Fibroblast of skin of scalp (primary cell): ENCODE measurements around the gene FAAP100.

Experiments used
- DNase-seq: peaks from one replicate; pipeline ENCODE4 v3.0.0-alpha.2; 2013

Gene FAAP100

DNA sequence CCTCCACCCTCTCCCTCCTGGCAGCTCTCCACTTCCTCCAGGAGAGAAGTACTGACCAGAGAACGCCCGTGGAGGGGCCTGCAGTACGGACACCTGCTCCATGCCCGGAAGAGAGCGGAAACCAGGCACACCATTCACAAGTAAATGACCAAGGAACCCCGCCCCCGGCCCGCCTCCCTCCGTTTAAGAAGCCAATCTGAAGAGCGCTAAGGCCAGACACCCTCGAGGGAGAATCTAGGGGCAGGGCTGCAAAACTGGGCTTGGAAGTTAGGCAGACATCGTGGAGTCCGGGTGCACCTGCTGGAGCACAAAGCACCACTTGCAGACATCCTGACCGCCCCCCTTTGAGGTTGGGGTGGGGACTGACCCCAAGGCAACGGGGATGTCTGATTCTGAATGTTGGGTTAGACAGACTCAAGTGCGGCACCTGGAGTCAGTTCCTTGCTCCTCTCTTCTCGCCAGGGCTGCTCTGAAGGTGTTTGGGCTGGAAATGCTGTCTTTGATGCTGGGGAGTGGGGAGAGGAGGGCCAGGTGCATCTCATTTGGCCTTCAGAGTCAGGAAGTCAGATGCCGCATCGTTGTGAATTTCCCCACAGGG lies 964 bp upstream of the FAAP100 start:
- DNase-seq: peak; percentile 78

DNA sequence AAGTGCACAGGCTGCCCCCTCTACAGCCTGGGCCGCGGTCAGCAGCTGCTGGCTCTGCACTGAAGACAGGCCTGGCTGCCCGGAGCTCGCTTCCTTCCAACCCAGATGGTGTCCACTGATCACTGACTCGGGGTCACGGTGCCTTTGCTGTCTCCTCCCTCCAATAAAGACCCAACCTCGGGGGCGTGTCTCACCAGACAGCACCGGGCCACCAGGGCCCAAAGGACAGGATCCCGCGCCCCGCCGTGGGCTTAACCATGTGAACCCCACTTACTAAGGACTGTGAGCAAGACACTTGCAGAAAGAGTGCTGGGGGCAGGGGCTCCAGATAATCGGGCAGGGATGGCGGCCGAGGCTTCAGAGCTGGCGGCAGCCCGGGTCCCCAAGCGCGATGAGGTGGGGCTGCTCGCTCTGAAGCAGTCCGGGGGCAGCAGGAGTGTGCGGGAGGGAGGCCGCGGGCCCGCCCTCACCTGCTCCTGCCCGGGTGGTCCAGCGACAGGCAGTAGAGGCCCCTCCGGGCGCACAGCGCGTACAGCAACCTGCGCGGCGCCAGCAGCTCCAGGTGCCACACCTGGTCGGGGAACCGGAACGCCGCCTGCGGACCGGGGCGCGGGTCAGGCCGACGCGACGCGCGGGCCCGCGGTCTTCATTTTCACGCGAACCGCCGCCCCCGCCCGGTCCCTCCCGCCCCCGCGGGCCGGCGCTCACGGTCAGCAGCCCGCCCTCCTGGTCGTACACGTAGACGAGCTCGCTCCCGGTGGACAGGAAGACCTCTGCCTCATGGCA lies 502 bp downstream of the FAAP100 start:
- DNase-seq: no peak

DNA sequence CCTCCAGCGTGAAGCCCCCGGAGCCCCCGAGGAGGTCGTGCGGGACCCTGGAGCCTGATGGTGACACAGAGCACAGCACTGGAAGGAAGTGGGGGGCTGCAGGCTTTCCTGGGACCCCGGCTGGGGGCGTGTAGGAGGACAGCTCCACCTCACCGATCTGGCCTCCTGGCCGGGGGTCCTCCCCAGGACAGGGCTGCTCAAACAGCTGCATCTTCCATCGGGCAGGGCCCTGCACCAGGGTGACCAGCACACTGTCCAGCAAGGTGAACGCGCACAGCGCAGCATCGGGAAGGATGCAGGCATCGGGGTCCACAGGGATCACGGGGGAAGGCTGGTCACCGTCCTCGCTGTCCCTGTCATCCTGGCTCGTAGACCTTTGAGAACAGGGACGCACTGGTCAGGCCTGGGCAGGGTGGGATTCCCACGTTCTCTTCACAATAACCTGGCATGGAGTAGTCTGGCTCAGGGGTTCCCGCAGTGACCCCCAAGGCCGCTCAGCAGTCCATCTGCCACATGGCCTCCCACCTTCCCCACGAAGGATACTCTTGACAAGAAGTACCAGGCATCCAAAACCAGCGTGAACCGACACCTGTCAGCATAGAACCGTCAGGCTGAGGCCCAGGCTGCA lies 1.2 kb downstream of the FAAP100 start:
- DNase-seq: no peak

DNA sequence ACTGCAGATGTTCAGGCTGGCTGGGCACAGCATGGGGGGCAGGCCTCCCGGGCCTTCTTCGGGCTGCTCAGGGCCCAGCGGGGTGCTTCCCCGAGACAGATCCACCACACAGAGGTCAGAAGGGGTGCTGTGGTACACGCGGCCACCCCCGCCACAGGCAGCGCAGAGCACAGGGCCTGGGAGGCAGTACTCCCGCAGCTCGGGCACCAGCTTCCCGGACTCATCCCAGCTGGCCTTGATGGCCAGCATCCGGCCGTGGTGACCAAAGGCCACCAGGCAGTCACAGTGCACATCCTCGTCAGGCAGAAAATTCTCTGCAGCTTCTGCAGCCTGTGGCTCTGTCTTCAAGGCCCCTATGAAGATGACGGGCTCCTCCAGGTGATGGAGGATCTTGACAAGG lies 1.9 kb downstream of the FAAP100 start:
- DNase-seq: no peak

DNA sequence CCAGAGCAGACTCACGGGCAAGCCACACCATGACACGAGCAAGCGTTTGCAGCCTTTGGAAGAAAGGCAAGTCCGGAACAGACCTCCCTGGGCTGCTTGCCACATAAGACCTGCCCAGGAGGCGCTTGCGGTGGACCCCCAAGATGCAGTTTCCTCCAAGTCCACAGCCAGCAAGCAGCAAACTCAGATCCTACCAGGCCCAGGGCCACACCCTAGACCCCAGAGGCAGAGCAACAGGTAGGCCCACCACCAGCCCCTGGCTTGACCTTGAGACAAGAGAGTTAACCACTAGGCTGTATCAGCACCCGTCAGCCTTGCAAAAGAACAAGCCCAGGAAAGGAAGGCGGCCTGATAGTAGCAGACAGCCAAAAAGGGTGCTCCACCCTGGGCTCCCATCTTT lies 2.3 kb downstream of the FAAP100 start:
- DNase-seq: no peak

DNA sequence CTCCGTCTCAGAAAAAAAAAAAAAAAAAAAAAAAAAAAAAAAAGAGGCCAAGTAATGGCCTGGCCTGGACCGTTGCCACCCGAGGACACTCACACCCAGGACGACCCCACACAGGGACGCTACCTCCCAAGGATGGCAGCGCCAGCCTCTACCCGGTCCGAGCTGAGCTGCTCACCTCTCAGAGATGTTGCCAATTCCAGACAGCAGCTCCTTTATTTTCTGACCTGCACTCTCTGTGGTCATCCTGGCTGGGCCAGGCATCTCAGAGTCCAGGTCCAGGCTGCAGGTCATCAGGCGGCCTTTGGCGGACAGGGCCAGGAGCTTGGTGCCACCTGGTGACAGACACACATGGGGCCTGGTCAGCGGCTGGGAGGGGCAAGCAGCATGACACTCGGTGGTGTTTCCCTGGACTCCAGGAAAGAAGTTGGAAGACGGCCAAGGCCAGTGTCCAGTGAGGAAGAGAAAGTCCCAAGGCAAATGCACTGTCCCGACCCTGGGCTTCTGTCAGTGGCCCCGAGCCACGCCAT lies 3.1 kb downstream of the FAAP100 start:
- no peak for DNase-seq

DNA sequence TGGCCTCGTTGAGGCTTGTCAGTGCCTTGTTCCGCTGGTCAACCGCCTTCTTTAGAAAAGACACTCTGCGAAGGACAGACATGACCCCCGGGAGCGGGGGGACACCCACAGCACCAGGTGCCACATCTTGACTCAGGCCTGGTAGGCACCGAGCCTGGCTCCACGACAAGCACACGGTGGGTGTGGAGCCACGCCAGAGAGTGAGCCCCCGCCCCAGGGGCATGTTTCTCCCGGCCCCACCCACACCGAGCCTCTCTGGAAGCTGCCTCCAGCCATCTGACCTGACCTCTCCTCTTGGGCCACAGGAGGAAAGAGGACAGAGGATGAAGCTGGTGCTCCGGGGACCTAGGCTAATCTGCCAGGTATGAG lies 4.6 kb downstream of the FAAP100 start:
- no peak for DNase-seq

DNA sequence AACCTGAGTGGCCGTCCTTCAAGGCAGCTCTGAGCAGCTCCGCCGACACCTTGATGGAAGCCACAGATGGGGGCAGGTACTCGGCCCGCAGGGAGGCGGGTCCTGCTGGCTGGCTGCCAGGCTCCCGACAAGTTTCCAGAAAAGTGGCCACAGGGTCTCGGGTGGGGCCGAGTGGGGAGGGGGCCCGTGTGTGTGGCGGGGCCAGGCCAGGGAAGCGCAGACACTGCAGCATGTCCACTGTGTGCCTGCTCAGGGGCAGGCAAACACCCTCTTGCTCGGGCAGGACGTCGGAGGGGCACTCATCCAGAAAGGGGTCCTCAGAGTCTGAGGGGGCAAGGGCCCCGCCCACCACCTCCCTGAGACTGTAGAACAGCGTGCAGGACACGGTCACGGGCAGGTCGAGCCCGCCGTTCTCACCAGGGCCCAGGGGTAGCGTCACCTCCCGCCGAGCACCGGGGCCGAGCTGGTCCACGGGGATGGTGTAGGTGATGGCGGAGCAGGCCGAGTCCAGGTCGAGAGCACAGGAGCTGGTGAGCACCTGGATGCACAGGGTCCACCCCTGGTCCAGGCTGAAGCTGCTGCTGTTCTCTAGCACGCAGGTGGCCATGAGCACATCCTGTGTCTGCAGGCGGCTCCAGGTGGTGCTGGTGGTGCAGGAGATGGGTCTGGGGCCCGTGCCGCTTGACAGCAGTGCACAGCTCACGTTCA lies 5.1 kb downstream of the FAAP100 start:
- no peak for DNase-seq

DNA sequence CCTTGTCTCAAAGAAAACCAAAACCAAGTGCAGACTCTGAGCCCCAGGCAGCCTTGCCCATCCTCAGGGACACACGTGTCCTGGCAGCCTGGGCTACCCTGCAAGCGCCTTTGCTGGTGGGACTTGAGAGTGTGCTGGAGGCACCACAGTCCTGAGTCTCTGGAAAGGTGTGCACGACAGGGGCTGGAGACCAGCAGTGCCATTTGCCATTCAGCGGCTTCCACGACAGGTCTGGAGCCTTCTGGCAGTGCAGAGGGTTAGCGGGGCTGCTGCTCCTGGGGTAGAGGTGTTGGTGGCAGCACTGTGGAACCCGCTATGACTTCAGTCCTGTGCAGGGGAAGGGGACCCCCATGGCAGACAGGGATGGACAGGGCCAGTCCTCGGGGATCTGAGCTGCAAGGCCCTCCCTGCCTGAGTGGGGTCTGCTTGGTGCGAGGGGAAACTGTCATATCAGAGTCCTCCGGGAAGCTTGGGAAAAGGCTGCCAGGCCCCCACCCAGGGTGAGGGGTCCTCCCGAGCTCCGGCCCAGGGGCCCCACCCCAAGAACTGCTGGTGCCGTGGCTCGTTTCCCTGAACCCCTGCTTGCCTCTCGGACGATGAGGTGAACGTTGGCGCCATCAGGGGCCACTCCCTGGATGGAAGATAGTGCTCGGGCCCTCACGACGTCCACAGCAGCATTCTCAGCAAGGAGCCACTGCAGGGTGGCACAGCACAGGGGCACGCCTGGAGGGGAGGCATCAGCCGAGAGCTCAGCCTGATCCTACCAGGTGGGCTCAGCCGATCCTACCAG lies 6.8 kb downstream of the FAAP100 start:
- no peak for DNase-seq

DNA sequence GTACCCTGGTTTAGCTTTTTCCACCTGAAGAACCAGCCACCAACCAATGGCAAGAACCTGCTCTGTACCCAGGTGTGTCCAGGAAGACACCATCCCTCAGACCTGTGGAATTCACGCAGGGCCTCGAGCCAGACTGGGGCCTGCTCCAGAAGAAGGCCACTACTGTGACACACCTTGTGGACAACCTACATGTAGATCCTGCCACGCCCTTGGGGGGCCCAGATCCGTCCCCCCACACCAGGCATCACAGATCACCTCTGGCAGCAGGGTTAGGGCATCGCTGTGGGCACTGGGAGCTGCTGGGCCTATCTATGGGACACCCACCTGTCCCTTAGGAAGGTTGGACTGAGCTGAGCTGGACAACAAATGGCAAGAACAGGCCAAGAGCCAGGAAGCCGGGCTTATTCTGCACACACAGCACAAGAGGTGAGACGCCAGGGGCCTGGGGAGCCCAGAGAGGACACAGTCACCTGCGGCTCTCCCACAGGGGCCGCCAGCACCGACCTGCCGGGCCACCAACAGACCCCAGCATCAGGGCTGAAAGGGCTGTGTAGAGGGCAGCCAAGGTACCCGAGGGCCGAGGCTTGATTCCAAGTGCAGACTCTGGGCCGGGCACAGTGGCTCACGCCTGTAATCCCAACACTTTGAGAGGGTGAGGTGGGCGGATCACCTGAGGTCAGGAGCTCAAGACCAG lies 7.7 kb downstream of the FAAP100 start:
- no peak for DNase-seq

DNA sequence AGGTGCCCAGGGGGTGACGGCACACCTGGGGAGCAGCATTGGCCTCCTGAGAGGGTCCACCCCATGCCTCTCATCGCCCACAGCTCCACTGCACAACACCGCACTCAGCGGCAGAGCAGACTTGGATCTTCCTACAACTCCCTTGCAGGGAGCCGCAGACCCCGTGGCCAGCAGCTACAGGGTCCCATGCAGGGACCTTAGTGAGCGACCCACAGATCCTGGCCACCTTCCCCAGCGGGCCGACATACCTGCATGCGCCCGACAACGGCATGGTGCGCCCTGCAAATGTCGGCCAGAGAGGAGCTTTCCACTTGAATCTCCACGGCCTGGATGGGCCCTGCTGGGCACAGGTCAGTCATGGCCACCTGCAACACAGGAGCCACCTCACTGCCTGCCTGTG lies 8.4 kb downstream of the FAAP100 start:
- DNase-seq: no peak

DNA sequence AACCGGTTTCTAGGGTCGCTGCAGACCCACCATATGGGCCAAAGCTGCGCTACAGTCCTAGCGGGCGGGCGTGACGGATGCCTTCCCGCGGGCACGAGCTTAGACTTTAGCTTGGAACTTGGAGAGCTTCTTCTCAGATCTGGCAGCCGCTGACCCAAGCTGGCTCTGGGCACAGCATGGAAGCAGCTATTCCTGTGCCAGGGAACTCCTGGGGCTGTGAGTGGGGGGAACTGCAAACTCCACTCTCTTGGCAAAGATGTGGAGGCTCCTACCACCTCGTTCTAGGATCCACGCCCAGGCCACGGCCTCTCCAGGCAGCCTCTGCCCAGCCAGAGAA lies 8.8 kb downstream of the FAAP100 start:
- DNase-seq: no peak

DNA sequence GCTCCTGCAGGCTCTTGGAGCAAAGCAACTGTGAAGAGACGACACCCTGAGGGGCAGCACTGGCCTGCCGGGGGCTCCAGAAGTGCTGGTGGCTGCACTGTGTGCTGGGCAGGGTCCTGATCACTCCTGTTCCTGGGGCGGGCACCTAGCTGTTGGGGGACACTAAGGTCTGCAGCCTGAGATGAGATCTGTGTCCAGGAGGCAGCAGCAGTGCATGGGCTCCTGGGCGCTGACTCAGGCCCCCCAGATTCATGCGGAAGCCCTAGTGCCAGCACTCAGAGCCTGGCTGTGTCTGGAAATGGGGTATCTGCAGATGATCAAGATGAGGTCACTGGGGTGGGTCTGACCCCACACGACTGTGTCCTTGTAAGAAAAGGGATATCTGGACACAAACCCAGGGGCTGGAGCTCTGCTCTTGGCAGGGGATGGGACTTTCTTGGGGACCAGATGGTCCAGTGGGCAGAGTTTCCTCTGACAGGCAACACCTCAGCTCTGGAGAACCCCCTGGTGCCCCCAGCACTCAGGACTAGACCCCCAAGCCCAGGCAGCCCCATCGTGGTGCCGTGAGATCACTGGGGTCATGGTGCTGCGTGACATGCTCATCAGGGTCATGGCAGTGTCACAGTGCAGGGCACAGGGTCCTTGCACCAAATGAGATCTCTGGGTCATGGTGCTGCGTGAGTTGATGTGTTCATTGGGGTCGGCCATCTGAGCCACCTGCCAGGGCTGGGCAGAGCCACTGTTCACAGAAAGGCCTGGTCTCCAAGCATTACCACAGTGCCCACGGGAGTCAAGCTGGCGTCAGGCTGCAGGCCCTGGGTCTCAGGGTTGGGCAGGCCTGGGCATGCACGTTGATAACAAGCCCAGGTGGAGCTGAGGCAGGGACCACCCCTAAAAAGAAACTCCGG lies 9.5 kb downstream of the FAAP100 start:
- no peak for DNase-seq

DNA sequence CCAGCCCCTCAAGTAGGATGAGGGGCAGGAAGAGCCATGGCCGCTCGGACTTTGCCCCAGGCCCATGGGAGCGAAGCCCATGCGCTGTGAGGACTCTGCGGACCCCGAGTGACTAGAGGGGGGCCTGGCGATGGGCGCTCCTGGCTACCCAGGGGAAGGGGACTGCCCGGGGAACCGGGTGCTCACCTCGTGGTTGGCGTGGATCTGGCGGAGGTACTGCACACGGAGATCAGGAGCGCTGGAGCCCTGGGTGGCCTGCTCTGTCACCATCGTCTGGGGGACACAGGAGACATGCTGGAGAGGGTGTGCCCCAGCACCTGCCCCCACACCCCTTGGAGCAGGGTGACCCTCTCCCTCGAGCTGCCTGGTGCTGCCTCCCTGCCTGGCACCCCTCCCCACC lies 11.0 kb downstream of the FAAP100 start:
- DNase-seq: no peak

DNA sequence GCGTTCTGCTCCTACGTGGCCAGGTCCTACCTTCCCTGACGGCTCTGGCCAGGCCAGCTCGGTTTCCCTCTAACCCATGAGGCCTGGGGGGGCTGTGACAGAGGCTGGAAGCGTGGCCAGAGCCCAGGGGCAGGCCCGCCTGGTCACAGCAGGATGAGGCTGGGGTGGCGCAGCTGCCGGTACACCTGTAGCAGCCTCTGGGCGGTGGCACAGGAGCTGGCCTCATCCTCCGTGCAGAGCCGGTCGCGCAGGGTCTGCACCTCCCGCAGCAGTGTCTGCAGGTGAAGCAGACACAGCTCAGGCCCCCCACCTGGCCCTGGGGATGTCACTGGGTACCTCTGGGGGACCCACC lies 11.5 kb downstream of the FAAP100 start:
- no peak for DNase-seq

DNA sequence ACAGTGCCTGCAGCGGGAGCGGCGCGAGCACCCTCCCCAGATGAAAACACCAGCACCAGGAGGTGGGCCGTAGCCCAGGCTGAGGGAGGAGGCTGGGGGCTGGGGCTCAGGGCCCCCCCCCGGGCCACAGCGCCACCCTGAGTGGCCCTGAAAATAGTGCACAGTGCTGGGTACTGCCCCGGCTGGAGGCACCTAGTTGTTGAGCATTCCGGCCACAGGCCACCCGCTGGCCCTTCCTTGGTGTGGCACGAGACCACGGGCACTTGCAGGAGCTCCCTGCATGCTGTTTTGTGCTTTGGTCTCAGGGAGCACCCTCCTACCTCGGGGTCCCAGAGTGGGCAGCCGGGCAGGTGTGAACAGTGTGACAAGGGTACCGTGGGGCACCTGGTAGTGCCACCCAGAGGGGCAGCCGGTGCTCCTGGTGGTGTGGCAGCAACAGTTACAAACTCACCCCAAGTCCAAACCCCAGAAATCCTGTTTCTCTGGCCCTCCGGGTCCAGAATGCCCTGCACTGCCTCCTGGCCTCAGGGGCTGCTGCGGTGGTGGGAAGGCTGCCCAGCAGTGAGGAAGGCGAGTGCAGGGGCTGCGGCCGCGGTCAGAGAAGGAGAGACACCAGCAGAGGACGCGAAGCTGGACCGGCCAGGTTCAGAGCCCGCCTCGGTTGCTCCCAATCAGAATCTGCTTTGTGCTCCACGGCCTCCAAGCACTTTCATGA lies 12.0 kb downstream of the FAAP100 start:
- no peak for DNase-seq

DNA sequence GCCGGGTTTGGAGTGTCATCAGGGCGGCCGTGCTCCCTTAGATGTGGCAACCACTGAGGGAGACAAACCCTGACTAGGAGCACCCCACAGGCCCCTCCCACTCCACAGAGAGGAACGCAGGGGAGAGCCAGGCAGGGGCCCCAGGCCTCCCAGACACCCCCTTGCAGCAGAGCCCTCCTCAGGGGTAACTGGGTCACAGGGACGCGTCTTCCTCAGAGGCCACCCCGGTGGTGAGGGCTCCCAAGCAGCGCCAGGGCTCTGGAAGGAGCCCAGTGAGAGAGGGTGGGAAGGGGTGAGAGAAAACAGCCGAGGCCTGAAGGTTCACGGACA lies 12.6 kb downstream of the FAAP100 start:
- DNase-seq: no peak

DNA sequence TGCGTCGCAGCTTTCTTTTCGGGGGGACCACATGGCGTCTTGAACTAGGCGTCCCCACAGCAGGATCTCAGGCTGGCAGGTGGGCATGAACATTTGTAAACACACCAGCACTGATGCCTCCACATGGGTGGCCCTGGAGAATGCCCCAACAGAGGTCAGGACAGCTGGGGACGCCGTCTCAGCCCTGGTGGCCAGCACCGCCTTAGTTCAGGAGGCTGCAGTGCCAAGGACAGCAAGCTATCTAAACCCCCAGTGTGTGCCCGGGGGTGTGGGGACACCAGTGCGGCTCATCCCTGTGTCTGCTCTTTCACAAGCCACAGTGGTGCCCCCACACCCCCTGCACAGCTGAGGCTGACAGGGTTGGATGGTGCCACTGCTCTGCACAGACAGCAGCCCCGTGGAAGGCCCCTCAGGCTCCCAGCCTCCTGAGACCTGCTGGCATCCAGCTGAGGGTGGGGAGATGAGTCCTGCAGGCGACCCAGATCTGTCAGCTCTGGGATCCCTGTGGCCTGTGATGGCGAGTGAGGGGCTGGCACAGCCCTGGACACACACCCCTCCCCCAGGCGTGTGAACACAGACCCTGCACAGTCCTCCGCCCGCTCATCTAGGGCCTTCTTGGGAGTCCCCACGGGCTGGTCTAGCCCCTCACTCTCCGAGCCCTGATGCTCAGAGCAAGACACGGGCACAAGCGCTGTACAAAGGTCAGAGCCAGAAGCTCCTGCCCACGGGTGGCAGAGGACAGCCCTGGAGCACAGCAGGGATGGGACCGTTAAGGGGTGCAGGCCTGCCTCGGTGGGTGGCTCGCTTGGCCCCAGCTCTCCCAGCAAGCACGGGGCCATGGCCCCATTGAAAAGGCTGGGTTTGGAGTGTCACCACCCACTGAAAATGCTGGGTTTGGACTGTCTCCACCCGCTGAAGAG lies 13.2 kb downstream of the FAAP100 start:
- DNase-seq: no peak

DNA sequence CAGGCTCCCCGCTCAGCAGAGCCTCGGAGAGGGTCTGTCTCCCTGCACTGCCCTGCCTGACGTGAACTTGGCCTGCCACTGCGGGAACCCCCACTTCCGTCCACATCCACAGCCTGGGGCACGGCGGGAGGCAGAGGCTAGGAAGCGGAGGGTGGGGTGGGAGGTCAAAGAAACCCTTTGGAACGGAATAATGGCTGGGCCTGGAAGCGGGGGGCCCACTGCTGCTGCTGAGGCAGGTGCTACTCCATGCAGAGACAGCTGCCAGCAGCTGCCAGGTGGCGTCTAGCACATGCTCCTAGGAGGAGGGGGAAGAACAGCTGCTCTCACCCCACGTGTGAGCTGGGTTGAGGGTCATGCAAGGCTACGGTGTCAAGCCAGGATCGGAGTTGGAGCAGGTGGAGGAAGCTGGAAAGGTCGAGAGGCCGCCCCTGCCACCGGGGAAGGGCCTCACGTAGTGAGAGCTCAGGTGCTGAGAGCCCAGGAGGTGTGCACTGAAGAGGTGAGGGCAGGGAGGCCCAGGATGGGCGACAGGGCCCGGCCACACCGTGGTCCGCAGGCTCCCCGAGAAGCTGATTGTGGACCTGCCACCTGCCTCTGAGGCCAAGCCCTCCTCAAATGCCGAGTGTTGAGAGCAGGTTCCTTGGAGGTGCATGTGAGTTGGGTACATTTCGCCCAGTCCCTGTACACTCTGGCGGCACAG lies 14.1 kb downstream of the FAAP100 start:
- no peak for DNase-seq
